ENCODE results near the gene STS.

STS gene

DNA sequence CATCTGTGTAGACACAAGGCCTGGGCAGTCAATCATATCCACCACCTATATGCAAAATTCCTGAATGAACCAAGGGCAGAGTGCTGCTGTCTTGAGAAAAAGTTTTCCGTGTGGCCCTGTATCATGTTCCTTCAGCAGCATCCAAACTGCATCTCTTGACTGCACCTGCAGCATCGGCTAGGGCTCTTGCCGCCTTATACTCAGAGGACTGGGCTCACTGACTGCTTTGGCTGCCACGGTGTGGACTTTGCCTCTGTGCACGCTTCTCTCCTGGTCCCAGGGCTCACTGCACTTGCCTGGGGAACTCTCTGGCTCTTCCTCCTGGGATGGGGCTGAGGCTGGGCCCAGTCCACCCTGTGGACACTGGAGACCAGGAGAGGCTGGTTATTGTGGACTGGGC, 39.5 kb upstream of the STS start:
- no peak overlapping the region for H3K4me2 ChIP-seq (ENCODE audit: low read length)
- H4K20me1 ChIP-seq (ENCODE audit: insufficient read depth, low read length), result no peaks in the 10 kb centered on the region
- TF ChIP-seq EZH2phosphoT487 (IDR thresholded peaks at IDR 0.05; ENCODE audit: low read depth), result no peak
- TF ChIP-seq, protein P1, sequence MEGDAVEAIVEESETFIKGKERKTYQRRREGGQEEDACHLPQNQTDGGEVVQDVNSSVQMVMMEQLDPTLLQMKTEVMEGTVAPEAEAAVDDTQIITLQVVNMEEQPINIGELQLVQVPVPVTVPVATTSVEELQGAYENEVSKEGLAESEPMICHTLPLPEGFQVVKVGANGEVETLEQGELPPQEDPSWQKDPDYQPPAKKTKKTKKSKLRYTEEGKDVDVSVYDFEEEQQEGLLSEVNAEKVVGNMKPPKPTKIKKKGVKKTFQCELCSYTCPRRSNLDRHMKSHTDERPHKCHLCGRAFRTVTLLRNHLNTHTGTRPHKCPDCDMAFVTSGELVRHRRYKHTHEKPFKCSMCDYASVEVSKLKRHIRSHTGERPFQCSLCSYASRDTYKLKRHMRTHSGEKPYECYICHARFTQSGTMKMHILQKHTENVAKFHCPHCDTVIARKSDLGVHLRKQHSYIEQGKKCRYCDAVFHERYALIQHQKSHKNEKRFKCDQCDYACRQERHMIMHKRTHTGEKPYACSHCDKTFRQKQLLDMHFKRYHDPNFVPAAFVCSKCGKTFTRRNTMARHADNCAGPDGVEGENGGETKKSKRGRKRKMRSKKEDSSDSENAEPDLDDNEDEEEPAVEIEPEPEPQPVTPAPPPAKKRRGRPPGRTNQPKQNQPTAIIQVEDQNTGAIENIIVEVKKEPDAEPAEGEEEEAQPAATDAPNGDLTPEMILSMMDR (IDR thresholded peaks at IDR 0.05; ENCODE audit: low read depth, low read length), result no peak
- no peak overlapping the region for H3K4me3 ChIP-seq (ENCODE audit: low read length)
- peaks cover 26% of the 10 kb centered on the region for H3K4me1 ChIP-seq (ENCODE audit: low read length)
- H2AFZ ChIP-seq (ENCODE audit: low read depth, low read length), result no peak overlapping the region
- no peak overlapping the region for H3K27ac ChIP-seq (ENCODE audit: low read length)
- peaks cover 11% of the 10 kb centered on the region for H3K36me3 ChIP-seq (replicated peaks; ENCODE audit: low read depth, low read length)
- no peaks in the 10 kb centered on the region for H3K27me3 ChIP-seq (ENCODE audit: low read depth, low read length)
- no peaks in the 10 kb centered on the region for H3K9me3 ChIP-seq (ENCODE audit: insufficient read depth, low read length)
- no peak overlapping the region for H3K9ac ChIP-seq (ENCODE audit: low read length)
- H3K79me2 ChIP-seq (ENCODE audit: low read length), result peaks cover 9% of the 10 kb centered on the region; the same call in 1 of the 2 replicates

GRCh38 chrX:7109049-7109531, 38.4 kb upstream of the STS start:
- Histone ChIP-seq H3K9ac (ENCODE audit: low read length) (no peak overlapping the region), H3K36me3 (replicated peaks; ENCODE audit: low read depth, low read length) (peaks cover 4% of the 10 kb centered on the region), H3K4me3 (ENCODE audit: low read length) (no peak overlapping the region), H3K79me2 (ENCODE audit: low read length) (peaks cover 9% of the 10 kb centered on the region; the same call in 1 of the 2 replicates), H3K4me2 (ENCODE audit: low read length) (no peak overlapping the region), H2AFZ (ENCODE audit: low read depth, low read length) (no peak overlapping the region), H3K4me1 (ENCODE audit: low read length) (peaks cover 26% of the 10 kb centered on the region), H3K9me3 (ENCODE audit: insufficient read depth, low read length) (no peaks in the 10 kb centered on the region), H4K20me1 (ENCODE audit: insufficient read depth, low read length) (no peaks in the 10 kb centered on the region), H3K27me3 (ENCODE audit: low read depth, low read length) (no peaks in the 10 kb centered on the region), H3K27ac (ENCODE audit: low read length) (no peak overlapping the region)
- TF ChIP-seq, protein P1 (IDR thresholded peaks at IDR 0.05; ENCODE audit: low read depth, low read length), result no peak

DNA sequence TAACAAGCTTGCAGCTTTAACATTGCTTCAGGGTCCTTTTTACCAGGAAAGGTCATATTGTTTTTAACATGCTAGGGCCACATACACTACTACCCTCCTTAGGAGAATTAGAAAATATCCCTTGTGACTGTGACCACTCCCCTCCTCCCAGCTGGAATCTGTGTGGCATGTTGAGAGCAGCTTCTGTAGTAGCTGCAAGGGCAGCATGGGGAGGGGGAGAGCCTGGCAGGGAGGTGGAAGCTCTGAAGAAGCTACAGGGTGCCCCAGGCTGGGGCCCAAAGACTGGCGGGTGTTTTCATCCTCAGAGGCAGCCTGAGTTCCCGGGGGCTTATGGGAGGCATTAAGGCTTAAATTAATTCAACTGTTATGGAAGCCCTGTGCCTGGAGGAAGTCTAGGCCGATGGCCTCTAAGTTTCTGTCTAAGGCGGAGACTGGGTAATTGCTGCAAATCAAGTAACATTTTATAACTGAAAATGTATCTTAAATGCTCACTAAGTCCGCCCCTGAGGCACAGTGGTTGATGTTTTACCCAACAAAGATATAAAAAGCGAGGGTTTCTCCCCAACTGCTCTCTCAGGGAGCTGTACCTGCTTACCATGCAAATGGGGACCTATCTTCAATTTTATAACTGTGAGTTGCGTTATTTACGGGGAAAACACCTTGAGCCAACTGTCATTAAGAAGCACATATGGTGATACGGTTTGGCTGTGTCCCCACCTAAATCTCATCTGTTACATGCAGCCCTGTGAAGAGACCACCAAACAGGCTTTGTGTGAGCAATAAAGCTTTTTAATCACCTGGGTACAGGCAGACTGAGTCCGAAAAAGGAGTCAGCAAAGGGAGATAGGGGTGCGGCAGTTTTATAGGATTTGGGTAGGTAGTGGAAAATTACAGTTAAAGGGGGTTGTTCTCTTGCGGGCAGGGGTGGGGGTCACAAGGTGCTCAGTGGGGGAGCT, 37.4 kb upstream of the STS start:
- Histone ChIP-seq H3K27me3 (ENCODE audit: low read depth, low read length) (no peaks in the 10 kb centered on the region), H4K20me1 (ENCODE audit: insufficient read depth, low read length) (no peaks in the 10 kb centered on the region), H2AFZ (ENCODE audit: low read depth, low read length) (no peak overlapping the region), H3K27ac (ENCODE audit: low read length) (peak overlapping the region; percentile 72), H3K4me3 (ENCODE audit: low read length) (peak overlapping the region; percentile 45), H3K36me3 (replicated peaks; ENCODE audit: low read depth, low read length) (peaks cover 4% of the 10 kb centered on the region), H3K79me2 (ENCODE audit: low read length) (peaks cover 9% of the 10 kb centered on the region; the same call in 1 of the 2 replicates), H3K4me1 (ENCODE audit: low read length) (peaks cover 29% of the 10 kb centered on the region), H3K9me3 (ENCODE audit: insufficient read depth, low read length) (no peaks in the 10 kb centered on the region), H3K4me2 (ENCODE audit: low read length) (peak overlapping the region; percentile 68), H3K9ac (ENCODE audit: low read length) (peak overlapping the region; percentile 12)
- TF ChIP-seq EZH2phosphoT487 (IDR thresholded peaks at IDR 0.05; ENCODE audit: low read depth), result no peak
- TF ChIP-seq, protein P1 (IDR thresholded peaks at IDR 0.05; ENCODE audit: low read depth, low read length), result no peak

DNA sequence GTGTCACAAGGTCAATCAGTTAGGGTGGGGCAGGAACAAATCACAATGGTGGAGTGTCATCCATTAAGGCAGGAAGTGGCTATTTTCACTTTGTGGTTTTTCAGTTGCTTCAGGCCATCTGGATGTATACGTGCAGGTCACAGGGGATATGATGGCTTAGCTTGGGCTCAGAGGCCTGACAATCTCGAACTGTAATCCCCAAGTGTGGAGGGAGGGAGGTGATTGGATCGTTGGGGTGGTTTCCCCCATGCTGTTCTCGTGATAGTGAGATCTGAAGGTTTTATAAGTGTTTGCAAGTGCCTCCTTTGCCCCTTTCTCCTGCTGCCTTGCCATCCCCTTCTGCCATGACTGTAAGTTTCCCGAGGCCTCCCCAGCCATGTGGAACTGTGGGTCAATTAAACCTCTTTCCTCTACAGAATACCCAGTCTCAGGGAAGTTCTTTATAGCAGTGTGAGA, 36.7 kb upstream of the STS start:
- peaks cover 9% of the 10 kb centered on the region; the same call in 1 of the 2 replicates for H3K79me2 ChIP-seq (ENCODE audit: low read length)

More for the DNA sequence above, 36.7 kb upstream of the STS start:
- peaks cover 36% of the 10 kb centered on the region for H3K4me1 ChIP-seq (ENCODE audit: low read length)
- no peak overlapping the region; the same call in 1 of the 2 replicates for H2AFZ ChIP-seq (ENCODE audit: low read depth, low read length)
- H3K4me2 ChIP-seq (ENCODE audit: low read length), result peak overlapping the region; percentile 68
- peak overlapping the region; percentile 72 for H3K27ac ChIP-seq (ENCODE audit: low read length)
- H3K36me3 ChIP-seq (replicated peaks; ENCODE audit: low read depth, low read length), result no peaks in the 10 kb centered on the region
- TF ChIP-seq EZH2phosphoT487 (IDR thresholded peaks at IDR 0.05; ENCODE audit: low read depth), result no peak
- TF ChIP-seq, protein P1 (IDR thresholded peaks at IDR 0.05; ENCODE audit: low read depth, low read length), result no peak
- H4K20me1 ChIP-seq (ENCODE audit: insufficient read depth, low read length), result no peaks in the 10 kb centered on the region
- no peaks in the 10 kb centered on the region for H3K9me3 ChIP-seq (ENCODE audit: insufficient read depth, low read length)
- peak overlapping the region; percentile 45 for H3K4me3 ChIP-seq (ENCODE audit: low read length)
- H3K27me3 ChIP-seq (ENCODE audit: low read depth, low read length), result no peaks in the 10 kb centered on the region
- H3K9ac ChIP-seq (ENCODE audit: low read length), result no peak overlapping the region
